Testis (tissue), 2 donors: ENCODE data around the gene DHRS7B.

Source experiments
- CTCF ChIP-seq, 3 experiments: fragments of 450-650 bp in 2 of 3; fragments of 200-600 bp in 1 of 3; sonication (generic) in 1 of 3; IDR thresholded peaks; one replicate each; pipeline ENCODE4 v1.5.1; 2016 to 2019; ENCODE audit warnings: antibody characterized with exemption in 3 of 3, mild to moderate bottlenecking in 2 of 3, moderate library complexity in 1 of 3
- POLR2A ChIP-seq: fragments of 450-650 bp; IDR thresholded peaks from one replicate; pipeline ENCODE4 v1.6.1; 2017; ENCODE audit warnings: antibody characterized with exemption, mild to moderate bottlenecking, moderate library complexity

DNA sequence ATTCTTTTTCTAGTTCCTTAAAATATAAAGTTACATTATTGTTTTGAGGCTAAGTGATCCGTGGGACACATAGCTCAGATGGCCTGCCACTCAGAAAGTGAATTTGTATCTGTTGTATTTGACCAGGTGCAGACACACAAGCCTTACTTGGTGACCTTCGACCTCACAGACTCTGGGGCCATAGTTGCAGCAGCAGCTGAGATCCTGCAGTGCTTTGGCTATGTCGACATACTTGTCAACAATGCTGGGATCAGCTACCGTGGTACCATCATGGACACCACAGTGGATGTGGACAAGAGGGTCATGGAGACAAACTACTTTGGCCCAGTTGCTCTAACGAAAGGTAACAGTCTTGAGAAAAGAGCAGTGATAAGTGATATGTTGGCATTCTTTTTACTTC, 56.7 kb downstream of the DHRS7B start:
- no peak for TF ChIP-seq CTCF (IDR thresholded peaks at IDR 0.05)
- no peak for TF ChIP-seq POLR2A
